PC-3 (cell line): ENCODE measurements around the gene FICD. TPM values are rescaled to one million over a fixed set of nuclear protein-coding genes. Genes with fewer than 3 reads are reported as not detected.

Experiments used
- ATAC-seq: fragments of 200-7000 bp; cut with Tn5 transposase; 2 replicates; pipeline ENCODE4 v1.9.1; 2020; ENCODE audit warnings: mild to moderate bottlenecking, moderate library complexity
- BruUV-seq: library from RNA; stranded (reverse); fragments of 400-500 nt; replicated peaks from 2 replicates; lab custom pipeline; 2021; lab: Mats Ljungman, UMichigan
- CTCF ChIA-PET: fragments of 300-600 bp; sonication (Branson Sonifier 250); formaldehyde crosslinking; loops from one replicate; lab custom pipeline; 2022; ENCODE audit warnings: antibody characterized with exemption; lab: Charles Lee
- POLR2A ChIA-PET: fragments of 300-600 bp; sonication (Branson Sonifier 250); formaldehyde crosslinking; loops from one replicate; lab custom pipeline; 2022; ENCODE audit warnings: antibody characterized with exemption; ENCODE audit not compliant: unreplicated experiment; lab: Charles Lee
- DNase-seq: peaks from one replicate; pipeline ENCODE4 v3.0.0-alpha.2; 2015
- H2AFZ ChIP-seq: fragments of 300-600 bp; sonication (generic); 2 replicates; pipeline ENCODE4 v1.6.0; 2016; ENCODE audit warnings: antibody characterized with exemption, low read length
- H3F3A ChIP-seq: fragments of 300-600 bp; sonication (generic); one replicate; pipeline ENCODE4 v1.6.0; 2017; ENCODE audit warnings: antibody characterized with exemption, low read length, control low read depth, mild to moderate bottlenecking; ENCODE audit not compliant: unreplicated experiment
- H3K27ac ChIP-seq: fragments of 300-600 bp; sonication (generic); 2 replicates; pipeline ENCODE4 v1.5.1; 2016; ENCODE audit warnings: mild to moderate bottlenecking, low read length
- H3K27me3 ChIP-seq: fragments of 300-600 bp; sonication (generic); 2 replicates; pipeline ENCODE4 v1.6.1; 2016; ENCODE audit warnings: low read length, mixed read lengths
- H3K36me3 ChIP-seq: fragments of 300-600 bp; sonication (generic); 2 replicates; pipeline ENCODE4 v1.6.1; 2016; ENCODE audit warnings: low read depth, mixed run types, low read length, mixed read lengths
- H3K4me1 ChIP-seq: fragments of 300-600 bp; sonication (generic); 2 replicates; pipeline ENCODE4 v1.5.1; 2016; ENCODE audit warnings: low read length; ENCODE audit not compliant: insufficient read depth
- H3K4me2 ChIP-seq: fragments of 300-600 bp; sonication (generic); 2 replicates; pipeline ENCODE4 v1.6.0; 2016; ENCODE audit warnings: low read length
- H3K4me3 ChIP-seq: fragments of 300-600 bp; sonication (generic); 2 replicates; pipeline ENCODE4 v1.5.1; 2016; ENCODE audit warnings: mild to moderate bottlenecking, low read length, mixed read lengths
- H3K79me2 ChIP-seq: fragments of 300-600 bp; sonication (generic); 2 replicates; pipeline ENCODE4 v1.6.1; 2017; ENCODE audit warnings: low read length, mixed read lengths
- H3K9ac ChIP-seq: fragments of 300-600 bp; sonication (generic); 2 replicates; pipeline ENCODE4 v1.6.0; 2016; ENCODE audit warnings: mild to moderate bottlenecking, low read length
- H3K9me2 ChIP-seq: fragments of 300-600 bp; sonication (generic); replicated peaks from 2 replicates; pipeline ENCODE4 v1.6.1; 2016; ENCODE audit warnings: mixed run types, low read length, mixed read lengths
- H3K9me3 ChIP-seq: fragments of 300-600 bp; sonication (generic); 2 replicates; pipeline ENCODE4 v1.6.1; 2016; ENCODE audit warnings: low read length, mixed read lengths
- H4K20me1 ChIP-seq: fragments of 300-600 bp; sonication (generic); 2 replicates; pipeline ENCODE4 v1.6.1; 2016; ENCODE audit warnings: low read length, mixed read lengths
- EZH2 ChIP-seq: fragments of 300-600 bp; sonication (generic); IDR thresholded peaks from one replicate; pipeline ENCODE4 v1.6.1; 2017; ENCODE audit warnings: antibody characterized with exemption, mild to moderate bottlenecking, low read length; ENCODE audit not compliant: unreplicated experiment
- EZH2phosphoT487 ChIP-seq: fragments of 300-600 bp; sonication (generic); IDR thresholded peaks from 2 replicates; pipeline ENCODE4 v1.6.1; 2018; ENCODE audit warnings: mild to moderate bottlenecking, antibody characterized with exemption, low read length, borderline replicate concordance
- intact Hi-C: fragments of 100-400 bp; cut with micrococcal nuclease; formaldehyde crosslinking; loops from 2 replicates; pipeline ENCODE4 v1.9.0; 2023
- total RNA-seq: library from RNA; depleted of rRNA; stranded (reverse); fragments of >200 nt; gene quantifications from 2 replicates; pipeline ENCODE4 v1.2.3, GENCODE V29; 2014
- TF ChIP-seq, protein P1 (sequence below): fragments of 300-600 bp; sonication (generic); conservative IDR thresholded peaks from 2 replicates; pipeline ENCODE4 v1.5.1; 2017; ENCODE audit warnings: antibody characterized with exemption, low read depth, mild to moderate bottlenecking, low read length

FICD gene
- total RNA-seq, 1 experiment from 2014 or later = 6.4 TPM

- H3K9me2 ChIP-seq = no peaks in the 10 kb centered on the region
- peaks cover 55% of the 10 kb centered on the region for H3K4me1 ChIP-seq
- H3K79me2 ChIP-seq = no peaks in the 10 kb centered on the region
- H3K27me3 ChIP-seq = no peaks in the 10 kb centered on the region
- no peaks in the 10 kb centered on the region for H3K36me3 ChIP-seq
- peak overlapping the region; percentile 72 for H3K4me2 ChIP-seq
- peak overlapping the region; percentile 54; the same call in 1 of the 2 replicates for H2AFZ ChIP-seq
- no peaks in the 10 kb centered on the region for H3K9me3 ChIP-seq
- no TSS peak for BruUV-seq
- ATAC-seq = peak; percentile 77
- intact Hi-C loops = loop anchor here (2.0 kb wide), 1 partner anchor 32 kb away; the partner anchor contains the start of gene FICD
- H4K20me1 ChIP-seq = no peaks in the 10 kb centered on the region
- H3F3A ChIP-seq = peaks cover 4% of the 10 kb centered on the region
- ChIA-PET POLR2A (interaction anchor here (0.6 to 0.8 kb wide), 2 partner anchors 32 to 350 kb away, joined by 4 to 6 read pairs; partner anchors contain the start of gene FICD), CTCF (interaction anchor here (0.6 kb wide), 3 partner anchors 64 to 564 kb away, joined by 3 to 4 read pairs (median 3); no protein-coding TSS in a partner anchor)
- TF ChIP-seq EZH2 (no peak), EZH2phosphoT487 (no peak)
- TF ChIP-seq, protein P1, sequence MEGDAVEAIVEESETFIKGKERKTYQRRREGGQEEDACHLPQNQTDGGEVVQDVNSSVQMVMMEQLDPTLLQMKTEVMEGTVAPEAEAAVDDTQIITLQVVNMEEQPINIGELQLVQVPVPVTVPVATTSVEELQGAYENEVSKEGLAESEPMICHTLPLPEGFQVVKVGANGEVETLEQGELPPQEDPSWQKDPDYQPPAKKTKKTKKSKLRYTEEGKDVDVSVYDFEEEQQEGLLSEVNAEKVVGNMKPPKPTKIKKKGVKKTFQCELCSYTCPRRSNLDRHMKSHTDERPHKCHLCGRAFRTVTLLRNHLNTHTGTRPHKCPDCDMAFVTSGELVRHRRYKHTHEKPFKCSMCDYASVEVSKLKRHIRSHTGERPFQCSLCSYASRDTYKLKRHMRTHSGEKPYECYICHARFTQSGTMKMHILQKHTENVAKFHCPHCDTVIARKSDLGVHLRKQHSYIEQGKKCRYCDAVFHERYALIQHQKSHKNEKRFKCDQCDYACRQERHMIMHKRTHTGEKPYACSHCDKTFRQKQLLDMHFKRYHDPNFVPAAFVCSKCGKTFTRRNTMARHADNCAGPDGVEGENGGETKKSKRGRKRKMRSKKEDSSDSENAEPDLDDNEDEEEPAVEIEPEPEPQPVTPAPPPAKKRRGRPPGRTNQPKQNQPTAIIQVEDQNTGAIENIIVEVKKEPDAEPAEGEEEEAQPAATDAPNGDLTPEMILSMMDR = no peak
- peak overlapping the region; percentile 73 for H3K9ac ChIP-seq
- H3K4me3 ChIP-seq = peak overlapping the region; percentile 37; the same call in 1 of the 2 replicates
- peak overlapping the region; percentile 96 for H3K27ac ChIP-seq
- DNase-seq = peak; percentile 91
Observed at GRCh38 chr12:108482717-108483212, 32.3 kb upstream of the FICD start.

DNA sequence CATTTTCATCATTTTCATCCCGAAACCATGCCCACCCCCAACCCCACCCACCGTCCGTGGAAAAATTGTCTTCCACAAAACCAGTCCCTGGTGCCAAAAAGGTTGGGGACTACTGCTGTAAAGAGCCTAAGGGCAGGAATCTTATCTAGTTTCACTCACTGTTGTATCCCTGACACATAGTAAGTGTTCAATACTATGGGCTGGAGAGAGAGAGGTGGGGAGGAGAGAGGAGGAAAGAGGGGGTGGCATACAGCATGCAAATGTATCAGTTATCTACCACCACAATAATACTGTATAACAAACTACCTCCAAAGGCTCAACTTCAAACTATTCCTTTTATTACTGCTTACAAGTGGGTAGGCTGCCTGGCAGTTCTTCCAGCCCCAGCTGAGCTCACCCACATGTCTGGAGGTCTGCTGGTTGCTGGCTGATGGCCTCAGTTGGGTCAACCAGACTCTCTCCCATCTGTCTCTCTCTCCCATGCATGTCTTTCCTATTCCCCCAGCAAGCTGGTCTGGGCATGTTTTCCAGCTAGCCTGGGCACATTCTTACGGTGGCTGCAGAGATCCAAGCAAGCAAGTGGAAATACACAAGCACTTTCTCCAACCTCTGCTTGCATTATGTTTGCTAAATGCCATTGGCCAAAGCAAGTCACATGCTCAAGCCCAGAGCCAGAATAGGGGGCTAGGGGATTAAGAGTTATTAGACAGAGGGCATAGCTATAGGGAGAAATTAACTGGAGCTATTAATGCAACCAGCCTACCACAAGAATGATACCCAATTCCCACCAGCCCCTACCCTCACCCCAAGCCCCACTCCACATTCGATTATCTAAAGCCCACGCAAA, 31.6 kb upstream of the FICD start:
- DNase-seq = no peak
- Histone ChIP-seq H3K27me3 (no peaks in the 10 kb centered on the region), H2AFZ (peak overlapping the region; percentile 54; the same call in 1 of the 2 replicates), H3K4me3 (peak overlapping the region; percentile 37; the same call in 1 of the 2 replicates), H3F3A (peaks cover 4% of the 10 kb centered on the region), H3K9me3 (no peaks in the 10 kb centered on the region), H3K79me2 (no peaks in the 10 kb centered on the region), H3K9ac (peak overlapping the region; percentile 73), H3K36me3 (no peaks in the 10 kb centered on the region), H3K4me2 (peak overlapping the region; percentile 72), H3K27ac (peak overlapping the region; percentile 96), H3K4me1 (peaks cover 52% of the 10 kb centered on the region), H3K9me2 (no peaks in the 10 kb centered on the region), H4K20me1 (no peaks in the 10 kb centered on the region)
- TF ChIP-seq, protein P1 = no peak
- TF ChIP-seq EZH2 (no peak), EZH2phosphoT487 (no peak)
- ChIA-PET CTCF (interaction anchor here (0.6 kb wide), 2 partner anchors 64 to 493 kb away, joined by 3 to 4 read pairs; no protein-coding TSS in a partner anchor), POLR2A (interaction anchor here (0.6 to 0.8 kb wide), 2 partner anchors 32 to 349 kb away, joined by 4 to 6 read pairs; partner anchors contain the start of gene FICD)
- TSS peak; percentile 70 for BruUV-seq
- intact Hi-C loops = loop anchor here (2.0 kb wide), 1 partner anchor 31 kb away; the partner anchor contains the start of gene FICD
- ATAC-seq = peak; percentile 29
